OCI-LY3 (cell line): ENCODE data around the gene DENND2A.

Experiments used
- H2AFZ ChIP-seq: fragments of 200-600, 300-600 bp; shearing (Covaris generic); 2 replicates; pipeline ENCODE4 v1.6.0; 2014; ENCODE audit warnings: antibody characterized with exemption, low read depth, low read length
- H3K27ac ChIP-seq: fragments of 200-600, 300-600 bp; sonication (generic); 2 replicates; pipeline ENCODE4 v1.5.1; 2014; ENCODE audit warnings: mild to moderate bottlenecking, low read length, moderate library complexity, mixed read lengths
- H3K27me3 ChIP-seq: fragments of 200-600, 300-600 bp; sonication (generic); 2 replicates; pipeline ENCODE4 v1.6.1; 2014; ENCODE audit warnings: low read depth, low read length, mixed read lengths
- H3K36me3 ChIP-seq: fragments of 200-600, 300-600 bp; sonication (generic); replicated peaks from 2 replicates; pipeline ENCODE3; 2014; ENCODE audit warnings: low read depth, low read length, mixed read lengths
- H3K4me1 ChIP-seq: fragments of 300-600, 200-600 bp; sonication (generic); 2 replicates; pipeline ENCODE4 v1.6.1; 2014; ENCODE audit warnings: low read length, mixed read lengths
- H3K4me2 ChIP-seq: fragments of 200-600, 300-600 bp; sonication (generic); 2 replicates; pipeline ENCODE4 v1.6.1; 2014; ENCODE audit warnings: low read length, mixed read lengths
- H3K4me3 ChIP-seq: fragments of 300-600, 200-600 bp; sonication (generic); 2 replicates; pipeline ENCODE4 v1.5.1; 2014; ENCODE audit warnings: antibody characterized with exemption, mild to moderate bottlenecking, low read length, moderate library complexity
- H3K79me2 ChIP-seq: fragments of 300-600, 200-600 bp; shearing (Covaris generic); 2 replicates; pipeline ENCODE4 v1.6.1; 2014; ENCODE audit warnings: mild to moderate bottlenecking, low read length, mixed read lengths
- H3K9ac ChIP-seq: fragments of 300-600, 200-600 bp; shearing (Covaris generic); 2 replicates; pipeline ENCODE4 v1.6.0; 2014; ENCODE audit warnings: mild to moderate bottlenecking, low read length, moderate library complexity
- H3K9me3 ChIP-seq: fragments of 200-600, 300-600 bp; shearing (Covaris generic); 2 replicates; pipeline ENCODE4 v1.6.1; 2014; ENCODE audit warnings: low read length, mixed read lengths; ENCODE audit not compliant: insufficient read depth
- H4K20me1 ChIP-seq: fragments of 200-600, 300-600 bp; sonication (generic); 2 replicates; pipeline ENCODE4 v1.6.1; 2016; ENCODE audit warnings: low read length, mixed read lengths; ENCODE audit not compliant: insufficient read depth
- CTCF ChIP-seq: fragments of 200-600, 300-600 bp; sonication (generic); IDR thresholded peaks from 2 replicates; pipeline ENCODE4 v1.5.1; 2014; ENCODE audit warnings: antibody characterized with exemption, low read length, low read depth
- EZH2phosphoT487 ChIP-seq: fragments of 200-600 bp; shearing (Covaris generic); IDR thresholded peaks from 2 replicates; pipeline ENCODE4 v1.6.1; 2018; ENCODE audit warnings: antibody characterized with exemption, mixed run types, low read depth

The DENND2A gene

GRCh38 chr7:140526787-140527664 lies 113.6 kb downstream of the DENND2A start:
- Histone ChIP-seq H3K9me3 (no peaks in the 10 kb centered on the region), H3K4me1 (no peaks in the 10 kb centered on the region), H3K4me2 (no peak overlapping the region), H4K20me1 (no peaks in the 10 kb centered on the region), H3K27me3 (peaks cover 9% of the 10 kb centered on the region; the same call in 1 of the 2 replicates), H3K36me3 (no peaks in the 10 kb centered on the region), H2AFZ (no peak overlapping the region), H3K79me2 (no peaks in the 10 kb centered on the region), H3K9ac (no peak overlapping the region), H3K4me3 (no peak overlapping the region), H3K27ac (no peak overlapping the region)
- TF ChIP-seq EZH2phosphoT487 (no peak), CTCF (no peak)

- Histone ChIP-seq H3K4me1 (no peaks in the 10 kb centered on the region), H3K9me3 (no peaks in the 10 kb centered on the region), H3K79me2 (no peaks in the 10 kb centered on the region), H2AFZ (no peak overlapping the region), H3K9ac (no peak overlapping the region), H4K20me1 (no peaks in the 10 kb centered on the region), H3K4me3 (no peak overlapping the region), H3K4me2 (no peak overlapping the region), H3K27ac (no peak overlapping the region), H3K27me3 (peaks cover 8% of the 10 kb centered on the region; the same call in 1 of the 2 replicates), H3K36me3 (no peaks in the 10 kb centered on the region)
- TF ChIP-seq CTCF: no peak
- no peak for TF ChIP-seq EZH2phosphoT487
These were observed 114.4 kb downstream of the DENND2A start for GRCh38 chr7:140526214-140526613.

- Histone ChIP-seq H3K27ac (no peak overlapping the region), H4K20me1 (no peaks in the 10 kb centered on the region), H3K79me2 (no peaks in the 10 kb centered on the region), H3K4me1 (no peaks in the 10 kb centered on the region), H3K9me3 (no peaks in the 10 kb centered on the region), H3K4me2 (no peak overlapping the region), H3K27me3 (peaks cover 5% of the 10 kb centered on the region; the same call in 1 of the 2 replicates), H3K36me3 (no peaks in the 10 kb centered on the region), H3K9ac (no peak overlapping the region), H2AFZ (no peak overlapping the region), H3K4me3 (no peak overlapping the region)
- TF ChIP-seq CTCF (no peak), EZH2phosphoT487 (no peak)
These were observed 114.9 kb downstream of the DENND2A start for GRCh38 chr7:140525743-140526142.

DNA sequence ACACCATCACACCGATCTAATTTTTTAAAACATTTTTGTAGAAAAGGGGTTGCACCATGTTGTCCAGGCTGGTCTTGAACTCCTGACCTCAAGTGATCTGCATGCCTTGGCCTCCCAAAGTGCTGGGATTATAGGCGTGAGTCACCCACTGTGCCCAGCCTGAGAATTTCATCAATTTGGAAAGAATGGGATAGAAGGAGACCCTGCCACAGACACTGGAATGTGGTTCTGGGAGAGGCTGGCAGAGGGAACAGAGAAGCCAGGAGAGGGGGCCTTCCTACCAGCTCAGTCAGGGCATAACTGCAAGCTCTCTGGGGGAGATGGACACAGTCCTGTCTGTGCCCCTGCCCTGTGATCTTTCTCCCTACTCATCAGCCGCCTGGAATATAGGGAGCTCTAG lies 119.2 kb downstream of the DENND2A start:
- Histone ChIP-seq H3K9me3 (no peaks in the 10 kb centered on the region), H3K79me2 (no peaks in the 10 kb centered on the region), H4K20me1 (no peaks in the 10 kb centered on the region), H3K9ac (no peak overlapping the region), H3K4me3 (no peak overlapping the region), H3K27me3 (peaks cover 4% of the 10 kb centered on the region; the same call in 1 of the 2 replicates), H3K4me2 (no peak overlapping the region), H3K27ac (no peak overlapping the region), H3K36me3 (no peaks in the 10 kb centered on the region), H3K4me1 (no peaks in the 10 kb centered on the region), H2AFZ (no peak overlapping the region)
- TF ChIP-seq EZH2phosphoT487 (no peak), CTCF (no peak)
